OCI-LY3 (cell line): ENCODE results near the gene CACNA1C.

Experiments used
- EZH2phosphoT487 ChIP-seq: fragments of 200-600 bp; shearing (Covaris generic); IDR thresholded peaks from 2 replicates; pipeline ENCODE4 v1.6.1; 2018; ENCODE audit warnings: antibody characterized with exemption, mixed run types, low read depth
- TF ChIP-seq, protein P1 (sequence below): fragments of 200-600, 300-600 bp; sonication (generic); IDR thresholded peaks from 2 replicates; pipeline ENCODE4 v1.5.1; 2014; ENCODE audit warnings: antibody characterized with exemption, low read length, low read depth

DNA sequence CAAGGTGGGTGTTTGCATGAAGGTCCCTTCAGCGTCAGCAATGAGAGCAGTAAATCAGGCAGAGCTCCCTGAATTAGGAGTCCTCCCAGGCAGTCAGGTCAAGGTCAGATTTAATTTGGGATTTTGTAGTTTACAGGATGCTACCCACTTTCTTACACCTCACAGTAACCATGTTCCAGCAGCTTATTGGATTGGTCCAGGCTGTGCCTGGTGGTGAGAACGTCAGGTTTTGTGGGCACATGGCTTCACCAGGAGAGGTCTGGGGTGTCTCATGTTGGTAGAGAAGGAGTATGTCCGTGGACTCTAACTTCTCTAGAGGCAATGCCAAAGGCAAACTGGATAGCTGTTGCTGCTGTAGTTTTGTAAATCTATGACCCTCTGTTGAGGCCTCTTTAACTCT lies 158.3 kb downstream of the CACNA1C start:
- TF ChIP-seq EZH2phosphoT487: no peak
- TF ChIP-seq, protein P1, sequence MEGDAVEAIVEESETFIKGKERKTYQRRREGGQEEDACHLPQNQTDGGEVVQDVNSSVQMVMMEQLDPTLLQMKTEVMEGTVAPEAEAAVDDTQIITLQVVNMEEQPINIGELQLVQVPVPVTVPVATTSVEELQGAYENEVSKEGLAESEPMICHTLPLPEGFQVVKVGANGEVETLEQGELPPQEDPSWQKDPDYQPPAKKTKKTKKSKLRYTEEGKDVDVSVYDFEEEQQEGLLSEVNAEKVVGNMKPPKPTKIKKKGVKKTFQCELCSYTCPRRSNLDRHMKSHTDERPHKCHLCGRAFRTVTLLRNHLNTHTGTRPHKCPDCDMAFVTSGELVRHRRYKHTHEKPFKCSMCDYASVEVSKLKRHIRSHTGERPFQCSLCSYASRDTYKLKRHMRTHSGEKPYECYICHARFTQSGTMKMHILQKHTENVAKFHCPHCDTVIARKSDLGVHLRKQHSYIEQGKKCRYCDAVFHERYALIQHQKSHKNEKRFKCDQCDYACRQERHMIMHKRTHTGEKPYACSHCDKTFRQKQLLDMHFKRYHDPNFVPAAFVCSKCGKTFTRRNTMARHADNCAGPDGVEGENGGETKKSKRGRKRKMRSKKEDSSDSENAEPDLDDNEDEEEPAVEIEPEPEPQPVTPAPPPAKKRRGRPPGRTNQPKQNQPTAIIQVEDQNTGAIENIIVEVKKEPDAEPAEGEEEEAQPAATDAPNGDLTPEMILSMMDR: no peak
